ES-I3 (cell line): Measurements from ENCODE around the gene CHD1L.
A peak's percentile ranks its signal among the peaks of the same experiment; 100 is the strongest.
"Not testable (repeated sequence)": the region's sequence is repeated elsewhere in the genome, so short reads cannot be mapped to it uniquely, and the experiment has no call there.

ENCODE experiments used
- H3K36me3 ChIP-seq: 2 replicates; pipeline ENCODE4 v1.6.1; 2013; ENCODE audit warnings: mild to moderate bottlenecking, low read length, control low read depth, moderate library complexity; ENCODE audit not compliant: insufficient read depth
- H3K4me1 ChIP-seq: 2 replicates; pipeline ENCODE4 v1.6.1; 2013; ENCODE audit warnings: mild to moderate bottlenecking, control low read depth, low read length; ENCODE audit not compliant: insufficient read depth
- H3K9ac ChIP-seq: 2 replicates; pipeline ENCODE4 v1.6.1; 2013; ENCODE audit warnings: low read depth, mild to moderate bottlenecking, low read length, moderate library complexity
- H3K9me3 ChIP-seq: 2 replicates; pipeline ENCODE4 v1.6.1; 2013; ENCODE audit warnings: mild to moderate bottlenecking, low read length, moderate library complexity; ENCODE audit not compliant: control insufficient read depth, insufficient read depth

CHD1L gene

GRCh38 chr1:147215540-147215916, 27.0 kb upstream of the CHD1L start:
- H3K9ac ChIP-seq = no peak overlapping the region; the same call in 1 of the 2 replicates
- H3K4me1 ChIP-seq = no peaks in the 10 kb centered on the region
- no peaks in the 10 kb centered on the region for H3K36me3 ChIP-seq
- H3K9me3 ChIP-seq = no peaks in the 10 kb centered on the region

- H3K9me3 ChIP-seq = no peaks in the 10 kb centered on the region
- H3K9ac ChIP-seq = no peak overlapping the region
- no peaks in the 10 kb centered on the region for H3K36me3 ChIP-seq
- no peaks in the 10 kb centered on the region for H3K4me1 ChIP-seq
Measured at GRCh38 chr1:147216124-147216523, 26.4 kb upstream of the CHD1L start.

GRCh38 chr1:147217141-147217540, 25.3 kb upstream of the CHD1L start:
- Histone ChIP-seq H3K36me3 (no peaks in the 10 kb centered on the region), H3K4me1 (no peaks in the 10 kb centered on the region), H3K9ac (no peak overlapping the region), H3K9me3 (no peaks in the 10 kb centered on the region)

GRCh38 chr1:147218606-147219005, 23.9 kb upstream of the CHD1L start:
- Histone ChIP-seq H3K9ac (no peak overlapping the region), H3K4me1 (no peaks in the 10 kb centered on the region), H3K9me3 (no peaks in the 10 kb centered on the region), H3K36me3 (no peaks in the 10 kb centered on the region)

DNA sequence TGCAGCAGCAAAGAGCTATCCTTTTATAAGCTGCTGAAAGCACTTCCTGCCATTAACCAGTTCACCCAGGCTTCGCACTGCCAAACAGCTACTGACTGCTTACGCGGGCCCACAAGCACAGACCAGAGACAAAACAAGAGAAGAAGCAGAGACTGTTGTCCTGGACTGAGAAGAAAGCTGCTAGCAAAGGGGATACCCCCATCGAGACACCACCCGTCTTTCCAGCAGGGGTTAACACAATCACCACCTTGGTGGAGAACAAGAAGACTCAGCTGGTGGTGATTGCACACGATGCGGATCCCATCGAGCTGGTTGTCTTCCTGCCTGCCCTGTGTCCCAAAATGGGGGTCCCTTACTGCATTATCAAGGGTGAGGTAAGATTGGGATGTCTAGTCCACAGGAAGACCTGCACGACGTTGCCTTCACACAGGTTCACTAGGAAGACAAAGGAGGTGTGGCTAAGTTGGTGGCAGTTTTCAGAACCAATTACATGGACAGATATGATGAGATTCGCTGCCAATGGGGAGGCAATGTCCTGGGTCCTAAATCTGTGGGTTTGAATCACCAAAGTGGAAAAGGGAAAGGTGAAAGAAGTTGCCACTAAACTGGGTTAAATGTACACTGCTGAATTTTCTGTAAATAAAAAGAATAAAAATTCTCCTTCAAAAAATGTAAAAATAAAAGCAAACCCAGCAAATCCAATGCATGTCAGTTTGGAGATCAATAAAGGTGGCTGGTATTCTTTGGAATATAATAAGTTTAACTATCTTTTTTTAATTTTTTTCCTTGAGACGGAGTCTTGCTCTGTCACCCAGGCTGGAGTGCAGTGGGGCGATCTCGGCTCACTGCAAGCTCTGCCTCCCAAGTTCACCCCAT, 18.5 kb upstream of the CHD1L start:
- Histone ChIP-seq H3K9me3 (no peaks in the 10 kb centered on the region), H3K36me3 (no peaks in the 10 kb centered on the region), H3K4me1 (no peaks in the 10 kb centered on the region), H3K9ac (peak overlapping the region; percentile 10; the same call in 1 of the 2 replicates)

DNA sequence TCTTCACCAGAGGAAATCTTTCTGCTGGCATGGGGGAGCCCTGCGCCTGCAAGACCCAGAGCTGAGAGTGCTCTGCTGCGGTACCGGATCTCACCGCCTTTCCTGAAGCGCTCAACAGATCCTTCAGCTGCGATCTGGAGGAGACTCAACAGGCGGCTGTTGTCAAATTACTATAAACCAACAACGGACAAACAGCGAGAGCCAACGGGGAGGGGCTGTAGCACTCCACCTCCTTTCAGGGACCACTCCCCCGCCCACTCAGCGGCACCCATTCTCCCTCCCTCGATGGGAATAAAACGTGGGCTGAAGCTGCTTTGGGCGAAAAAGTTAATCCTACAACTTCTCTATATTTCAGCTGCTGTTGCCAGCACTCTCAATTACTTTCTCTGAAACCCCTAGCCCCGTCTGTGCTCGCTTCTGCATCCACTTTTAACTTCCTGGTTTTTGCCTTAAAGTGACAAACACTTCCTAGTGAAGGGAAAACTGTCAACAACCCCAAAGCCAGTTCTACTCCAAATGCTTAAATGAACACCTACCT, 17.2 kb upstream of the CHD1L start, which contains the start of gene FMO5:
FMO5 (minus strand) TSS at position 147 of the 538 bp plus-strand sequence. CDS start 310 bp downstream, outside the sequence.
- no peaks in the 10 kb centered on the region for H3K4me1 ChIP-seq
- no peaks in the 10 kb centered on the region for H3K36me3 ChIP-seq
- no peaks in the 10 kb centered on the region for H3K9me3 ChIP-seq
- H3K9ac ChIP-seq = peak within 1 kb of the TSS; percentile 95; the same call in 1 of the 2 replicates

- not testable (repeated sequence) for H3K36me3 ChIP-seq, H3K9ac ChIP-seq, H3K4me1 ChIP-seq, H3K9me3 ChIP-seq
Measured at GRCh38 chr1:147231032-147231431, 11.5 kb upstream of the CHD1L start.

DNA sequence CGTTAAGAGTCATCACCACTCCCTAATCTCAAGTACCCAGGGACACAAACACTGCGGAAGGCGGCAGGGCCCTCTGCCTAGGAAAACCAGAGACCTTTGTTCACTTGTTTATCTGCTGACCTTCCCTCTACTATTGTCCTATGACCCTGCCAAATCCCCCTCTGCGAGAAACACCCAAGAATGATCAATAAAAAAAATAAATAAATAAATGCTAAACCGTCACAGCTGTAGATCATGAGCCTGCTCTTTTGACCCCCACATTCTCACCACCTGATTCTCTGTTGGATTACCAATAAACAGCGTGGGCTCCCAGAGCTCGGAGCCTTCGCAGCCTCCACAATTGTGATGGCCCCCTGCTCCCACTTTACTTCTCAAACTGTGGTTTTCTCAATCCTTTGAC, 8.6 kb upstream of the CHD1L start:
- not testable (repeated sequence) for H3K9me3 ChIP-seq, H3K9ac ChIP-seq, H3K4me1 ChIP-seq, H3K36me3 ChIP-seq

- Histone ChIP-seq H3K9ac (no peak overlapping the region), H3K4me1 (peaks cover 5% of the 10 kb centered on the region; the same call in 1 of the 2 replicates), H3K9me3 (peaks cover 3% of the 10 kb centered on the region), H3K36me3 (no peaks in the 10 kb centered on the region)
Measured at GRCh38 chr1:147235822-147236221, 6.7 kb upstream of the CHD1L start.

GRCh38 chr1:147236448-147236847, 6.0 kb upstream of the CHD1L start:
- Histone ChIP-seq H3K9ac (no peak overlapping the region), H3K36me3 (no peaks in the 10 kb centered on the region), H3K9me3 (peaks cover 3% of the 10 kb centered on the region), H3K4me1 (peaks cover 5% of the 10 kb centered on the region; the same call in 1 of the 2 replicates)

DNA sequence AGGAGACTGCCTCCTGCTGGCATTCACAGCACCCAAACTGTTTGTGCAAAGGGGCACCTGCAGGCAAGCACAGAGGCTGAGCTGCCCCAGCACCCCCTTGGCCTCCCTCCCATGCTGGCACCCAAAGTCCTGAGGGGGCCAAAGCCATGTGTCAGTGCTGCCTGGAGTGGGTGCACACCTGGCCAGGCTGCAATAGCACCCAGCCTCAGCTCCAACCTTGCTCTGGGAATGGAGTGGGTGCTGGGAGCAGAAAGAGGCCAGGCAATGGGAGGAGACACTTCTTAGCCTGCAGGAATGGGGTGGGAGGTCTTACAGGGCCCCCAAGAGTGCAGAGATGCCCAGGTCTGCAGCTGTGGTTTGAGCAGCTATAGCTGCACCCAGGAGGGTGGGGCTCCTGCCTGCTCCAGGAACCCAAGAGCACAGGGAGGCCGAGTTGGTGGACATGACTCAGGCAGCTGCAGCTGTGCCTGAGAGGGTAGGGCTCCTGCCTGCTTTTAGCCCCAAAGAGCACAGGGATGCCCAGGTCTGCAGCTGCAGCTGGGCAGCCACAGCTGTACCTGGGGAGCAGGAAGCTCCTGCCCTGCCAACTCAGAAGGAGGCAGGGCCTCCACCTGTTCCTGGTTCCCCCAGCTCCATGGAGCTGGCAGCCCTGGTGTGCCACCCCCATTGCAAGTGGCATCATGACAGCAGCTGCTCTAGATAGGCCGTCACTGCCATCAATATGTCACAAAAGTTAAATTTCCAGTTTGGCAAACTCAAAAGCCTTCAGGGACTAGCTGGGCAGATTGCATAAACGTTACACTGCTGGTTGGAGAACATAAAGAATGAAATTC, 5.3 kb upstream of the CHD1L start:
- H3K9ac ChIP-seq = no peak overlapping the region
- H3K4me1 ChIP-seq = peaks cover 5% of the 10 kb centered on the region; the same call in 1 of the 2 replicates
- peaks cover 3% of the 10 kb centered on the region for H3K9me3 ChIP-seq
- no peaks in the 10 kb centered on the region for H3K36me3 ChIP-seq

GRCh38 chr1:147238053-147238902, 4.2 kb upstream of the CHD1L start:
- Histone ChIP-seq H3K9ac (no peak overlapping the region), H3K36me3 (no peaks in the 10 kb centered on the region), H3K4me1 (peaks cover 5% of the 10 kb centered on the region; the same call in 1 of the 2 replicates), H3K9me3 (peaks cover 3% of the 10 kb centered on the region)

DNA sequence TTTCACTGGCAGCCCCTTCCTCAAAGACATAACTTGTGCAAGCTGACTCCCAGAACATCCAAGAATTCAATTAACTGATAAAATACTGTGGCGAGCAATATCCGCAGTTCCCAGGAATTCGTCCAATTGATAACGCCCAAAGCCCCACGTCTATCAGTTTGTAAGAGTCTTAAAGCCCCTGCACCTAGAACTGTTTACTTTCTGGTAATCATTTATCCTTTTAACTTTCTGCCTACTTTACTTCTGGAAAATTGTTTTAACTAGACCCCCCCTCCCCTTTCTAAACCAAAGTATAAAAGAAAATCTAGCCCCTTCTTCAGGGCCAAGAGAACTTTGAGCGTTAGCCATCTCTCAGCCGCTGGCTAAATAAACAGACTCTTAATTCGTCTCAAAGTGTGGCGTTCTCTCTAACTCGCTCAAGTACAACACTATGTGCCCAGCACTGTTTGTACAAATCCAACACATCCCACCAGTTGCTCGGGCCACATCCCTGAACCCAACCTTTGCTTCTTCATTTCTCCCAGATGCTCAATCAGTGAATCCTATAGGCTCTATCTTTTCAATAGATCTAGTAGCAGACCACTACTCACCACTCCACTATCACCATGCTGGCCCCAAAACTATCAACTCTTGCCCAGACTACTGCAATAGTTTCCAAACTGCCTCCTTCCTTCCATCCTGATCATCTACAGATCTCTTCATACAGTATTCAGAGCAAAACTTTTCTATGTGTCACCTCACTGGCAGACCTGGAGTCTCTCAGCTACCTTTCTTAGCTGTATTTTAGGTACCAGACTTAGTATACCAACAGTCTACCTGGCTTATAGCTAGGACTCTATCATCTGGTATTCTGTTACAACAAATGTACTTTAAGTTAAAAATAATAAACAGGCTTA, 3.3 kb upstream of the CHD1L start:
- peaks cover 2% of the 10 kb centered on the region for H3K9me3 ChIP-seq

More for the DNA sequence above, 3.3 kb upstream of the CHD1L start:
- Histone ChIP-seq H3K9ac (no peak overlapping the region), H3K36me3 (no peaks in the 10 kb centered on the region), H3K4me1 (peaks cover 5% of the 10 kb centered on the region; the same call in 1 of the 2 replicates)
